ENCODE results near the gene UBA6.

DNA sequence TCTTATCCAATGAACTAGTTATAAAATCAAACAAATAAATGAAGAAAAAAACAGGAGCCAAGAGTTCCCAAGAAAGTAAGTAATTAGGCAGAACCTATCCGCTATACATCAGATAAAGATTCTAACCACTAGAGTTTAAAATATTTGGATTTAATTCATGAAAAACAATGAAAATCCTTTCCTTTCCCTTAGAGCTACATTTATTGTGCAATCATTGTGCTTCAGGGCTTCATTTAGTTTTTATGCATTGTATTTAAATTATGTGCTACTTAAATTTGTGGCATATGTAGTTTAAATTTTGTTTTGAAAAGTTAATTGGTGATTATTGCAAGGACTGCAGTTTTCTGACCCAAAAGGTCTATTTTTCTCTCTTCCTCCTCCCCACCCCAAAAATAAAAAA, 35.3 kb upstream of the UBA6 start:
- TF ChIP-seq, protein P1, sequence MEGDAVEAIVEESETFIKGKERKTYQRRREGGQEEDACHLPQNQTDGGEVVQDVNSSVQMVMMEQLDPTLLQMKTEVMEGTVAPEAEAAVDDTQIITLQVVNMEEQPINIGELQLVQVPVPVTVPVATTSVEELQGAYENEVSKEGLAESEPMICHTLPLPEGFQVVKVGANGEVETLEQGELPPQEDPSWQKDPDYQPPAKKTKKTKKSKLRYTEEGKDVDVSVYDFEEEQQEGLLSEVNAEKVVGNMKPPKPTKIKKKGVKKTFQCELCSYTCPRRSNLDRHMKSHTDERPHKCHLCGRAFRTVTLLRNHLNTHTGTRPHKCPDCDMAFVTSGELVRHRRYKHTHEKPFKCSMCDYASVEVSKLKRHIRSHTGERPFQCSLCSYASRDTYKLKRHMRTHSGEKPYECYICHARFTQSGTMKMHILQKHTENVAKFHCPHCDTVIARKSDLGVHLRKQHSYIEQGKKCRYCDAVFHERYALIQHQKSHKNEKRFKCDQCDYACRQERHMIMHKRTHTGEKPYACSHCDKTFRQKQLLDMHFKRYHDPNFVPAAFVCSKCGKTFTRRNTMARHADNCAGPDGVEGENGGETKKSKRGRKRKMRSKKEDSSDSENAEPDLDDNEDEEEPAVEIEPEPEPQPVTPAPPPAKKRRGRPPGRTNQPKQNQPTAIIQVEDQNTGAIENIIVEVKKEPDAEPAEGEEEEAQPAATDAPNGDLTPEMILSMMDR (IDR thresholded peaks at IDR 0.05; ENCODE audit: low read depth, low read length, poor library complexity, severe bottlenecking): no peak
- no peak for TF ChIP-seq EZH2phosphoT487 (IDR thresholded peaks at IDR 0.05; ENCODE audit: borderline replicate concordance, low read length)

Measured in DOHH2 (cell line).